DMS153 (cell line): ENCODE measurements around the gene PER1.
A peak's percentile ranks its signal among the peaks of the same experiment; 100 is the strongest.

Experiments used
- DNase-seq: peaks from one replicate; lab custom pipeline; 2025; lab: John Stamatoyannopoulos, UW

PER1 gene

DNA sequence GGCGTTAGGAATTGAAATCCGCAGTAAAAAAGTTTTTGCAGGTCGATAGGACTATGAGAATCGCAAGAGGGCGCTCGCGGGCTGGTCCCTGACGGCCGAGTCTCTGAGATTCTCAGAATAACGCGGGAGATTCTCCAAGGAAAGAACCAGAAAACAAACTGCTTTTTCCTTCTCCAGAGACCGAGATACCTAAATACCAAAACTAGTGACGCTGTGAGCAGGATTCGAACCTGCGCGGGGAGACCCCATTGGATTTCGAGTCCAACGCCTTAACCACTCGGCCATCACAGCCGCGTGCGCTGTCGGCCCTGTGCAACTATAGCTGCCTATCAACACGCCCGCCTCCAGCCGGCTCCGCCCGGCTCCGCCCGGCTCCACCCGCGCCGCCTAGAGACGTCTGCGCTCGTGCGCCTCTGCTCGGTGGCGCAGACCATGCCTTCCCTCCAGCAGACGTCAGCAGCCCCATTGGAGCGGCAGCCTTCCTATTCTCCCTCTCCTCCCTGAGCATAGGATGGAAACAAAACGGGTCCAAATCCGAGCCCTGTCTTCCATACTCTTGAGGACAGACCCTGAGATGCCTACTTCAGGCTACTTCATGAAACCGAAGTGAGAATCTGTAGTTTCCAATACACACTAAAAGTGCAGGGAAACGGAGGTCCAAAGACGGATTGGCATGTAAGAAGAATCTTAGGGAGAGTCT is 13.4 kb downstream of the PER1 start:
- peak; percentile 81 for DNase-seq

DNA sequence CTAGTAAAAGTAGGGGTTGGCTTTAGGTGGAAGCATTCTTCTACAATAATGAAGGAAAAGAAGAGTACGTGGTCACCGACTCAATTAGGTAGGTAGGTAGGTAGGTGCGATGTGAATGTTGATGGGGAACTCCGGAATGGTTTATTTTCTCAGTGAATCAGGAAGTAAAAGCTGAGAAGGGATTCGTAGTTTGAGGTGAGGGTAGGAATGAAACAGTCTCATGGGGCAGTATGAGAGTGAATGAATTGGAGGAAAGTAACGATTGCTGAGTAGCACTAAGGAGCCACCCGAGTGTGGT is 13.9 kb downstream of the PER1 start:
- DNase-seq = no peak

DNA sequence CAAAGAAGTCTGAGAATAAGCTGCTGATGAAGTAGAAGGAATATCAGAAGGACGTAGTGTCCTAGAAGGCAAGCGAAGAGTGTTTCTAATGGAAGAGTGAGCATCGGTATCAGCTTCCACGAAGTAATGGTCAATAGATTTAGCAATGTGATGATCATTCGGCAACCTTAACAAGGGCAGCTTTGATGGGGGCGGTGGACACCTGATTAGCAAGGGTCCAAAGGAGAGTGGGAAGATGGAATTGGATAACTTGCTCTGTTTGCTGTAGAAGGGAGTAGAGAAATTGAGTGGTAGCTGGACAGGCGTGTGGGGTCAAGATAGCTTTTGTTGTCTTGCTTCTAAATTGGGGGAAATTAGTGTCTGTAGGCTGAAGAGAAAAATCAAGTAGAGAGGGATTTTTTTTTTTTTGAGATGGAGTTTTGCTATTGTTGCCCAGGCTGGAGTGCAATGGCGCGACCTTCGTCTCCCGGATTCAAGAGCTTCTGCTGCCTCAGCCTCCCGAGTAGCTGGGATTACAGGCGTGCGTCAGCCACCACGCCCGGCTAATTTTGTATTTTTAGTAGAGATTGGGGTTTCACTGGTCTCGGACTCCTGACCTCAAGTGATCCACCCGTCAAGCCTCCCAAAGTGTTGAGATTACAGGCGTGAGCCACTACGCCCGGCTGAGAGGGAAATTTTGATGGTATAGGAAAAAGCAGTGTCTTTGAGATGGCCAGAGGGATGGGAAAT is 14.4 kb downstream of the PER1 start:
- DNase-seq = no peak

DNA sequence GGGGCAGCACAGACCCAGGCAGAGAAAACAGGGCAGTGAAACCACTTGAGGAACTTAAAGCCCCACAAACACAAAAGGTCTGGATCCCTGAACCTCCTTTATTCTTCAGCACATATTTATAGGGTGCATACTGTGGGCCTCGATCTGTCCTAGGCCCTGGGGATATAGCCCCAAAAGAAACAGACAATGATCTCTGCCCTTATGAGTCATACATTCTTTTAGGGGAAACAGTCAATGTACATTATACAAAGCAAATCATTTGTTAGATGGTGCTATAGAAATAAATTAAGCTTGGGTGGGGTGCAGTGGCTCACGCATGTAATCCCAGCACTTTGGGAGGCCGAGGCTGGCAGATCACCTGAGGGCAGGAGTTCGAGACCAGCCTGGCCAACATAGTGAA is 18.3 kb downstream of the PER1 start:
- no peak for DNase-seq

DNA sequence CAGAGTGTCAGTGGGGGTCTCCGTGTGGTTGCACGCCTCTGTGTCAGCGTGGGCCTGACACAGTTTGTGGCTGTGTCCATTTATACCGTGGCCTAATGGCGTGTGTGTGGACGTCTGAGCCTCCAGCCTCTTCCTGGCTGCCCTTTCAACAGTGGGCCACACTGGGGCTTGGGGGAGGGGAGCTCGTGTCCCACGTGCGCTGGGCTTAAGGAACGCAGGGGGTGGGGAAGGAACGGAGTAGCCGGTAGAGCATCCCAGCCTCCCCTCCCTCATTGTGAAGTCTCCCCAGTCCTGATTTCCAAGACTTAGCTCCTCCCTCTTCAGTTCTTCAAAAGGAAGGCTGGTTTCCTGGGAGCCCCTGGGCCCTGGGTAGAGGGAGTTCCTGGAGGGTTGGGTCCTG is 18.8 kb downstream of the PER1 start:
- DNase-seq = no peak

DNA sequence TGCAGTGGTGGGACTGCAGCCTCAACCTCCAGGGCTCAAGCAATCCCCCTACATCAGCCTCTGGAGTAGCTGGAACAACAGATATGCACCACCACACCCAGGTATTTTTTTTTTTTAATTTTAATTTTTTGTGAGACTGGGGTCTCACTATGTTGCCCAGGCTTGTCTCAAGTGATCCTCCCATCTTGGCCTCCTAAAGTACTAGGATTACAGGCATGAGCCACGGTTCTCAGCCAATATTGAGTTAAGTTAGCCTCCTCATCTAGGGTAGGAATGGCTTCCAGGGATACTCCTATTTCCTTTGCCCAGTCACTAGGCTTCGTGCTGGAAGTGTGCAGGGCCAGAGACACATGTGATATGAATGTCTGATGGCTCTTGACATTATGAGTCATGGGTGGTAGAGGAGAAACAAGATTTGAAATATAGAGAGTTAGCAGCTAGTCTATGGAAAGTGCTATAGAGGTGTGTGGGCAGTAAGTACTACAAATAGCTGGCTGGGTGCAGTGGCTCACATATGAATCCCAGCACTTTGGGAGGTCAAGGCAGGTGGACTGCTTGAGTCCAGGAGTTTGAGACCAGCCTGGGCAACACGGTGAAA is 20.3 kb downstream of the PER1 start:
- no peak for DNase-seq

DNA sequence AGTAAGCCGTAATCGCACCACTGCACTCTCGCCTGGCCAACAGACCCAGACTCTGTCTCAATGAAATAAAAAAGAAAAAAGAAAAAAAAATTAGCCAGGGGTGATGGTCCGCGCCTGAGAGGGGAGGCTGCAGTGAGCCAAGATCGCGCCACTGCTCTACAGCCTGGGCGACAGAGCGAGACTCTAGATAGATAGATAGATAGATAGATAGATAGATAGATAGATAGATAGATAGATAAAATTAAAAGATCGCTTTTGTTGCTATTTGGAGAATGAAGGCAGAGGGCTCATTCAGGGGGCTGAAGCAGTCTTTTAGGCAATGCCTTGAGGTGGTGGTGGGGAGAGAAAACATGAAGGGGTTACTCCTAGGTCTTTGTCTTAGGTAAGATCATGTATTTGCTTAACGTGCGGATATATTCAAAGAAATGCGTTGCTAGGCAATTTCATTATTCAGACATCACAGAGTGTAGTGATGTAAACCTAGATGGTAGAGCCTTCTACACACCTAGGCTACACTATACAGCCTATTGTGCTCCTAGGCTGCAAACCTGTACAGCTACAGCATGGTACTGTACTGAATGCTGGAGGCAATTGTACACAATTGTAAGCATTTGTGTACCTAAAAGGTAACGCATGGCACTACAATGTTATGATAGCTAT is 23.9 kb downstream of the PER1 start:
- DNase-seq = no peak

DNA sequence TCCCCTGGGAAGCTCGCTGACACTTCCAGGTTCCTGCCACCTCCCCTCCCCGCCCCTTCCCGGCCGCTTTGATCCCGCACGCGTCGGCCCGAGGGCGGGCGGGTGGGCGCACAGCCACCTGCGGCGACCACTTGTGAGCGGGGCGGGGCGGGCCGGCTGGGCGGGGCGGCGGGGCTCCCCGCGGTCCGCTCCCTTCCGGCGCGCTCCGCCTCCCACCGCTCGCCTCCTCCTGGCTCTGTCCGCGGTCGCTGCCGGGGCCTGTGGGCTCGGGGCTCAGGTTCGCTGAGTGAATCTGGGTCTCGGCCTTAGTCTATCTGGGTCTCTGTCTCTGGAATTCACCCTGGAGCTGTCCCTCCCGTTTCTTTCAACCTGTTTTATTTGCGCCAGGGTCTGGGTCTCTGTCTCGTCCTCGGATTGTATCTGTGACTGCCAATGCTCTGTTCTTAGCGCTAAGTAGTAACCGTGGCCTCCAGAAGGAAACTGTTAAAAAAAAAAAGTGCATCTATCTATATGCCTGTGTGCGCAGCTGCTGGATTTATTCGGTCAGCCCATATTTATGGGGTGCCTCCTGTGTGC is 25.6 kb downstream of the PER1 start:
- DNase-seq = no peak

DNA sequence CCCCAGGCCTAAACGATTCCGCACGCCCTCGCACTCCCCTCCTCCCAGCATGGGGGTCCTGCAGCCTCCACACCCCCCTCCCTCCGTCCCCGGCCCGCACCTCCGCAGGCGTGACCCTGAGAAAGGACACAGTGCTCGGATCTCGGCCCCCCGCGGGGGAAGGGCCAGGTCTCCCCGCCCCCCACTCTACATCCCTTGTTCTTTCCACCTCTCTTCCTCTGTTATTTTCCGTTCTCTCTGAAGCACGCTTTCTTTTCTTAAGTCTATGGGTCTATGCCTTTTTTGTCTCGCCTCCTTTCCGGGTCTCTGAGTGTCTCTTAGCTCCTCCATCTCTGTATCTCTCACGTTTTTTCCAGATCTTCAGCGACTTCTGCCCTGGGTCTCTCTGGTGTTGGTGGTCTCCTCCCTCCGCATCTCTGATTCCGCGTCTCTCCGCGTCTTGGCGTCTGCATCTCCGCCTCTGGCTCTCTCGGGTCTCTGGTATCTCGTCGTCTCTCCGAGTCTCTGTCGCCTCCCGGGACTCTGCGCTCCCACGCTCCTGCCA is 26.2 kb downstream of the PER1 start:
- no peak for DNase-seq

DNA sequence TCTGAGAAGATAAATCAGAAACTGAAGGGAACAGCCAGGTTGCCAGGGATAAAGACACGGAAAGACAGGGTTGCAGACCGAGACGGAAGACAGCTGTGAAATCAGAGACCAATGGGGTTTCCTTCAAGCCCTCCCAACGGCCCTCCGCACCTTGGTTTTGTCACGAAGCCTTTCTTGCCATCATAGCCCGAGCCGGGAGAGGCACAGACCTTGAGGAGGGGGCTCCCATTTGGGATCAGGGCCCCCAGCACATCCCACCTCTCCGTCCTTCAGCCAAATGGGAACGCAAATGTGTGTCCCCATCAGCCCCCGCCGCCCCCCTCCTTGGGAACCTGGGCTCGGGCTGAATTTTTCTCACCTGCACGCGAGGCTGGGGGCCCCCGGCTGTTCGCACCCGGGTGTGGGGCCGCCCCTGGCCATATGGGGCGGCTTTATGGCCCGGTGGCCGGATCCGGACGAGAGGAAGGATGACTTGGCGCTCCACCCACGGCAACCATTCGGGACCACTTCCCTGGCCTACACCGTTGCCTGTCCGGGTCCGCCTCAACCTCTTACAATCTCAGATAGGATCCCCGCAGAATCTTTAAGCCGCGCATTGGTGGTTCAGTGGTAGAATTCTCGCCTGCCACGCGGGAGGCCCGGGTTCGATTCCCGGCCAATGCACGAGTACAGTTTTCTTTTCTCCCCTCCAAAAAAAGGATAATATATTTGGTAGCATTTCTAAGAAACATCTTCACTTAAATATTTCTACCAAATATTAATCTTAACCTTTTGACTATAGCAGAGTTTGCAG is 26.9 kb downstream of the PER1 start:
- no peak for DNase-seq

DNA sequence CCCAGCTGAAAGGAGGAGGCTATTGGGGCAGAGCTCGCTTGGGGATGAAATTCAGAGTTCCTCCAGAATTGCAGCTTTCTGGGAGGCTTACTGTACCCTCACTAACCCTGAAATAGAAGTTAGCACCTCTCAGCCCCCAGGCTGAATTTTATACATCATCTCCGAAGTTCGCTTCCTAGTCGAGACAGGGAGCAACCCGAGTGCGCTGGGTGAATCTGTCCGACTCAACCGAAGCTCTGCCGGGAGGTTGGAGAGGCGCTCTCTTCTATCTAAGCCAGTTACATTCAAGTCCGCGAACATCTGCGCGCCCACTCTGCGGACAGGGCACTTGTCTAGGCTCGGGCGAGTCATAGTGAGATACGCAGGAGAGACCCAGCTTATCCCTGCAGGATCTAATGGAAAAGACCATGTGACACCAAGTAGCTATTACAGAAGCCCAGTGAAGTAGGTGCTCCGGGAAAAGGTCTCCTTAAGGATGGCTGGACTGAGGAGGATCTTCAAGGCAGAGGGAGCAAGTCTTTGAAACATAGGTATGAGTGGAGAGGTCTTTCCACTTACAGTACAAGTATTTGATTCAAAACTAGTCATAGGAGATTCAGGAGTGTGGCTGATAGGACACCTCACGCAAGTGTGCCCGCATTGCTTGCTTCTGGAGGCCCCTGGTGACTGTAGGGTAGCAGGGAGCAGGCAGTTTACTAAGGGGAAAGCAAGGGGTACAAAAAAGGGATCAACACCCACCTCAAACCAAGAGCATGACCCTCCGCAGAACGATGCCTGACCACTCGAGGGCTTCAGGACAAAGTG is 27.7 kb downstream of the PER1 start:
- no peak for DNase-seq

DNA sequence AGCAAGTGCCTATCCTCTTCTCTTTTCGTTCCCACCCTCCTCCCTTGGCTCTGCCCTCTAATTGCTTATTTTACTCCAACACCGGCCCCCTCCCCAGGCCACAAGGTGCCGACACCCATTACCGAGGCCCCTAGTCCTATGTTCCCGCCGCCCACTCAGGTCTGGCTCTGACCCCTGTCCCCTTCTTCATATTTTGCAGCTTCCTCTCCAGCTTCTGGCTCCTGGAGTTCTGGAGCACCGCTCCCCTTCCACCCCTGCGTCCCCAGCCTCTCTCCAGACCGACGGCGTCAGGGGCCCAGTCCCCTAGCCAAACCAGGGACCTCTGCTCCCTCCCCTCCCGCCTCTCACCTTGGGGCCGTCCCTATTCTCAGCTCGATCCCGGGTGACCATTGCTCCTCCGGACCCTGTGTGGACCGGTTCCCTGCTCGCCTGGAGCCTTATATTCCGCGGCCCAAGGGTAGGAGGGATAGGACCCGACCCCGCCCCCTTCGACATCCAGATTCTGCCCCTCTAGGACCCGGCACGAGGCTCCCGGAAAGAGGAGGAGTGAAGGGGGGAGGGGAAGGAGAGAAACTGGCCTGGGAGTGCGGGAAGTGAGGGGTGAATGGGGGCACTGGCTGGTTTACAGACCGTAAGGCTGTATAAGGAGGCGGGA is 28.4 kb downstream of the PER1 start, which contains the start of gene HES7:
Gene HES7, minus strand, starts transcription at position 412 of the 655 bp plus-strand sequence. Its CDS starts 22 bp downstream, at position 390.
- DNase-seq = no peak

DNA sequence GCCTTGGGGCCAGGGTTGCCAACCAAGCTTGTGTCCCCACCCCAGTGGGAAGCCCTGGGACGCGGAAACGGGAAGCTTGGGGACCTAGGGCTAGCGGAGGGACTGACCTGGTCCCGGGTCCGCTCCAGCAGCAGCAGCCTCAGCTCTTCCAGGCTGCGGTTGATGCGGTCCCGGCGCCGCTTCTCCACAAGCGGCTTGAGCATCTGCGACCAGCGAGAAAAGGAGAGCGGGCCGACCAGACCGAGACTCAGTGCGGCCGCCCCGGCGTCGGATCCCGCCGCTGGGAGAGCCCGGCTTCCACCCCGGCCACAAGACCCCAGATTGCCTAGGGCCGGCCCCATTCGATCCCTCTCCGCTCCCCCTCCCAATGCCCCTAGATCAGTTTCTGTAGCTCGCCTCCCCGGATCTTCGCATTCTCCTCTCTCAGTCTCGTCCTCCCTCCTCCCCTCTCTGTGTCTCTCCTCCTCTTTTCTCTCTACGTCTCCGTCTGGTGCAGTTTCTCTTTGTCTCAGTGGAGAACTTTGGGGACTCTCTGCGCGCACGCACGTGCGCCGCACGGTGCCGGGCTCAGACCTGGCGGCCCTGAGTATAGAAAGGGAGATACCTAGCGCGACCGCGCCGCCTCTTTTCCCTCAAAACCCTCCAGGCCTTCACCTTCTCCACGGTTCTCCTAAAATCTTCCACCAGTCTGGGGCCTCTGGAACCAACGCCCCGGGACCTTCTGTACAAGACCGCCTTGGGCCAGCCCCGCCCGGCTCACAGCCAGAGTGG is 29.1 kb downstream of the PER1 start:
- DNase-seq = no peak

DNA sequence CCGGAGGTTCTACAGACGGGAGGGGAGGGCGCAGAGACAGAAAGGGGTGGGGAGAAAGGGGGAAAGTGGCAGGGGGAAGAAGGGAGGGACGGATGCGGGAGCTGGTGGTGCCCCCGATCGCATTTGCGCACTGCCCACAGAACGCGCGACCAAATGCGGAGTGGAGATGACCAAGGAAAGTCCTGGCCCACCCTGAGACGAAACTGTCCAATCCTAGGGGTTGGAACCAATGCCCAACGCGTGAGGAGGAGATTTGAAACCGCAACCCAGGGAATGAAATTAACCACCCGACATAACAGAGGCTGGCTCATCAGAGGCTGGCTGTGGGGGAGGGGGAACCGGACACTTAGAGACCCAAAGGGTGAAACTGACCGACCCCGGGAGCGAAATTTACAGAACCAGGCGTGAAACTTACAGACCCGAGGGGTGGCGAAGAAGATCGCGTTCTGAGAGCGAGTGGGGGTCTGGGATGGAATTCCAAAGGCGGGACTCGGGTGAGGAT is 29.7 kb downstream of the PER1 start:
- no peak for DNase-seq

DNA sequence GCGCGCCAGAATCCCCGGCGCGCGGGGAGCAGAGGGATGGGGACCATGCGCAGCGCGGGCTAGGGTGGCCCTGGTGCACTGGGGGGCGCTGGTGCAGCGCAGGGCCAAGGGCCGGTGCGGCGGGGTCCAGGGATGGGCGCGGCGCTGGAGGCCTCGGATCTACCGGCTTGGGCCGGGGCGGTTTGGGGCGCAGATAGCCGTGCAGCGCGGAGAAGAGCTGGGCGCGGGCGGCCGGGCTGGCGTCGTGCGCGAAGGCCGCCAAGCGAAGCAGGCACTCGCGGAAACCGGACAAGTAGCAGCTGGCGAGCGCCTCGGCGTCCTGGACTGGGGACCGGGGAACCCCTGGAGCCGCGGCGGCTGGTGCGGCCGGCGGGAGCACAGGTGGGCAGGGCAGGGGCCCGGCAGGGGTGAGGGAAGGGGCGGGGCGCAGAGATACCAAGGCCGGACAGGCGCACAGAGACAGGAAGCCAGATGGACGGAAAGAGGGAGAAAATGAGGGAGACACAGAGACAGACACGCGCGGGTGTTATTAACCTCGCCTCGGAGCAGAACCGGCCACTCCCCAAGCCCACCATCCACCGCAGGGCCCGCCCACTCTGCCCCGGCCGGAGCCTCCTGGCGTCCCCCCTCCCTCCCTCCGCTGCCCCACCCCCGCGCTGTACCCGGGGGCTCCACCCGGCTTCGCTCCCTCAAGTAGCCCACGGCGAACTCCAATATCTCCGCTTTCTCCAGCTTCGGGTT is 30.4 kb downstream of the PER1 start:
- no peak for DNase-seq

DNA sequence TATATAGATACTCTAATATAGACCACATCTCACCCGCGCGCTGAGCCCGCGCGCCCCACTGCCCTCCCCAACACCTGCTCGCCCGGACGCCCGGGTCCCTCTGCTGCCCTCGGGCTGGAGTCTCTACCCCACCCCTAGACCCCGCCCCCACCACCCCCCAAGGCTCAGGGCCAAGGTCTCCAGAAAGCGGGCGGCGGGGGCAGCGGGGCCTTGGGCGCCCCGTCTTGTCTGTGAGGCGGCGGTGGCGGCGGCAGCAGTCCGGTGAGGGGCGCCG is 30.9 kb downstream of the PER1 start:
- no peak for DNase-seq

DNA sequence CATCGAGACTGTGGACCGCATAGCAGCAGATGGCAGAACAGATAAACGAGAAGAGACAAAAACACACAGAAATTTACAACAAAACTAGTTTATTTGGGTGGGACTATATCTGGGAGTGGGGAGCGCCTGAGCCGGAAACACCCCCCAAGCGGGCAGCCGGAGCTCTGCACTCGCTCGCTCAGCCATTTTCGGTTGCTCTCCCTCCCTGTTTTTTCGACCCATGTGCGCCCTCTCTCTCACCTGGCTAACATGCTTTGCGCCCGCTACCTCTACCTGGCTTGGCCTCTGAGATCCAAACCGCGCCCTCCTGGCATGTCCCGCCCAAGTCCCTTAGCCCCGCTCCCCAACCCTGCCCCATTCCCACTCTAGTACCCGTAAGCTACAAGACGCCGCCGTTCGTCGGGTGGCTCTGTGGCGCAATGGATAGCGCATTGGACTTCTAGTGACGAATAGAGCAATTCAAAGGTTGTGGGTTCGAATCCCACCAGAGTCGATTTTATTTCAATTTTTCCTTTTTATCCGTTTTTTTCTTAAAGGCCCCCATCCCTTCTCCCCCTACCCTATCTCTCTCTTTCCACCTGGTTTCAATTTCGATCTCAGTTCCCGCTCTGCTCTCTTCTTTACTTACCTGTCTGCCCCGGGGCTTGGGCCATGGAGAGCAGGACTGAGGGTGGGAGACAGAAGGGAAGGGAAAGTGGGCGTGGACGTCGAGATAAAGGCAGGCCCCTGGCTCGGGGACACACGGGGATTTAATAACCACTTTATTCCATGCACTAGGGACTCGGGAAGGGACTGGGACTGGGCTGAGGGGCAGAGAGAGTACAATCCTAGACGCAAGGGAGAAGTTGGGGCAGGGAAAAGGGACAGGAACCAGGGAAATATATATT is 31.4 kb downstream of the PER1 start:
- DNase-seq = peak; percentile 30
